Neural cell (in vitro differentiated cells): Measurements from ENCODE around the gene DEFB132. TPM values are rescaled to one million over a fixed set of nuclear protein-coding genes. Genes with fewer than 3 reads are reported as not detected.

Experiments used
- H2AFZ ChIP-seq: fragments of 200-600, 300-800 bp; sonication (generic), shearing (Covaris generic); 2 replicates; pipeline ENCODE4 v1.6.0; 2014; ENCODE audit warnings: low read depth, mild to moderate bottlenecking, antibody characterized with exemption, low read length, moderate library complexity
- H3F3A ChIP-seq: fragments of 200-600 bp; shearing (Covaris generic); 2 replicates; pipeline ENCODE4 v1.6.1; 2016; ENCODE audit warnings: mild to moderate bottlenecking, moderate library complexity, mixed read lengths, antibody characterized with exemption, low read length; ENCODE audit not compliant: insufficient read depth, poor library complexity, severe bottlenecking
- H3K27ac ChIP-seq: fragments of 200-600, 300-800 bp; sonication (generic), shearing (Covaris generic); 2 replicates; pipeline ENCODE4 v1.5.1; 2014; ENCODE audit warnings: mild to moderate bottlenecking, low read length, moderate library complexity
- H3K27me3 ChIP-seq: fragments of 300-800, 200-600 bp; sonication (generic), shearing (Covaris generic); 2 replicates; pipeline ENCODE4 v1.6.0; 2014; ENCODE audit warnings: mild to moderate bottlenecking, low read depth, low read length, moderate library complexity; ENCODE audit not compliant: insufficient read depth
- H3K36me3 ChIP-seq: fragments of 300-800, 200-600 bp; sonication (generic), shearing (Covaris generic); 2 replicates; pipeline ENCODE4 v1.5.1; 2014; ENCODE audit warnings: mild to moderate bottlenecking, antibody characterized with exemption, low read length, moderate library complexity; ENCODE audit not compliant: insufficient read depth
- H3K4me2 ChIP-seq: fragments of 300-800, 200-600 bp; sonication (generic), shearing (Covaris generic); 2 replicates; pipeline ENCODE4 v1.6.0; 2014; ENCODE audit warnings: mild to moderate bottlenecking, low read length
- H3K4me3 ChIP-seq: fragments of 300-800, 200-600 bp; sonication (generic), shearing (Covaris generic); 2 replicates; pipeline ENCODE4 v1.5.1; 2014; ENCODE audit warnings: mild to moderate bottlenecking, low read length, moderate library complexity
- H3K79me2 ChIP-seq: fragments of 200-600 bp; shearing (Covaris generic); replicated peaks from 2 replicates; pipeline ENCODE4 v1.6.0; 2014; ENCODE audit warnings: mild to moderate bottlenecking, low read length, moderate library complexity; ENCODE audit not compliant: insufficient read depth
- H3K9ac ChIP-seq: fragments of 300-800, 200-600 bp; sonication (generic), shearing (Covaris generic); 2 replicates; pipeline ENCODE4 v1.6.1; 2016; ENCODE audit warnings: mild to moderate bottlenecking, low read length, mixed read lengths
- H3K9me2 ChIP-seq: fragments of 200-600 bp; shearing (Covaris generic); 2 replicates; pipeline ENCODE4 v1.6.1; 2016; ENCODE audit warnings: mild to moderate bottlenecking, low read length, mixed read lengths; ENCODE audit not compliant: insufficient read depth
- H3K9me3 ChIP-seq: fragments of 200-600, 300-800 bp; sonication (generic), shearing (Covaris generic); 2 replicates; pipeline ENCODE4 v1.6.1; 2016; ENCODE audit warnings: mild to moderate bottlenecking, mixed run types, low read length, moderate library complexity, mixed read lengths
- H4K20me1 ChIP-seq: fragments of 200-600 bp; shearing (Covaris generic); 2 replicates; pipeline ENCODE4 v1.6.1; 2016; ENCODE audit warnings: mild to moderate bottlenecking, mixed run types; ENCODE audit not compliant: insufficient read depth
- CTCF ChIP-seq: fragments of 450-650 bp; IDR thresholded peaks from 2 replicates; pipeline ENCODE4 v1.5.1; 2014; ENCODE audit warnings: antibody characterized with exemption, mild to moderate bottlenecking, moderate library complexity; ENCODE audit not compliant: poor library complexity, severe bottlenecking
- EP300 ChIP-seq: fragments of 450-650 bp; conservative IDR thresholded peaks from 2 replicates; pipeline ENCODE4 v1.6.1; 2014; ENCODE audit warnings: antibody characterized with exemption, mild to moderate bottlenecking, moderate library complexity; ENCODE audit not compliant: poor library complexity, severe bottlenecking
- EZH2 ChIP-seq: fragments of 200-600, 300-800 bp; shearing (Covaris generic), sonication (generic); IDR thresholded peaks from 2 replicates; pipeline ENCODE4 v1.6.1; 2014; ENCODE audit warnings: antibody characterized with exemption, low read length, borderline replicate concordance, mild to moderate bottlenecking; ENCODE audit not compliant: insufficient read depth, poor library complexity, severe bottlenecking
- MXI1 ChIP-seq: fragments of 450-650 bp; conservative IDR thresholded peaks from 2 replicates; pipeline ENCODE4 v1.6.1; 2014; ENCODE audit warnings: antibody characterized with exemption, mild to moderate bottlenecking; ENCODE audit not compliant: poor library complexity, severe bottlenecking
- POLR2AphosphoS5 ChIP-seq: IDR thresholded peaks from 2 replicates; pipeline ENCODE4 v1.6.1; 2012
- RAD21 ChIP-seq: fragments of 450-650 bp; conservative IDR thresholded peaks from 2 replicates; pipeline ENCODE4 v1.6.1; 2014; ENCODE audit warnings: antibody characterized with exemption, mild to moderate bottlenecking, moderate library complexity
- REST ChIP-seq: IDR thresholded peaks from 2 replicates; pipeline ENCODE4 v1.6.1; 2012; ENCODE audit warnings: borderline replicate concordance
- SMC3 ChIP-seq: fragments of 450-650 bp; conservative IDR thresholded peaks from 2 replicates; pipeline ENCODE4 v1.6.1; 2014; ENCODE audit warnings: antibody characterized with exemption, mild to moderate bottlenecking, moderate library complexity; ENCODE audit not compliant: poor library complexity
- TAF1 ChIP-seq: IDR thresholded peaks from 2 replicates; pipeline ENCODE4 v1.6.1; 2012; ENCODE audit warnings: low read depth
- polyA plus RNA-seq: library from polyadenylated mRNA; depleted of rRNA; stranded (reverse); fragments of >200 nt; gene quantifications from 2 replicates; pipeline ENCODE4 v1.2.3, GENCODE V29; 2014

DEFB132 gene
- polyA plus RNA-seq, 1 donor from 2014 or later, result not detected

DNA sequence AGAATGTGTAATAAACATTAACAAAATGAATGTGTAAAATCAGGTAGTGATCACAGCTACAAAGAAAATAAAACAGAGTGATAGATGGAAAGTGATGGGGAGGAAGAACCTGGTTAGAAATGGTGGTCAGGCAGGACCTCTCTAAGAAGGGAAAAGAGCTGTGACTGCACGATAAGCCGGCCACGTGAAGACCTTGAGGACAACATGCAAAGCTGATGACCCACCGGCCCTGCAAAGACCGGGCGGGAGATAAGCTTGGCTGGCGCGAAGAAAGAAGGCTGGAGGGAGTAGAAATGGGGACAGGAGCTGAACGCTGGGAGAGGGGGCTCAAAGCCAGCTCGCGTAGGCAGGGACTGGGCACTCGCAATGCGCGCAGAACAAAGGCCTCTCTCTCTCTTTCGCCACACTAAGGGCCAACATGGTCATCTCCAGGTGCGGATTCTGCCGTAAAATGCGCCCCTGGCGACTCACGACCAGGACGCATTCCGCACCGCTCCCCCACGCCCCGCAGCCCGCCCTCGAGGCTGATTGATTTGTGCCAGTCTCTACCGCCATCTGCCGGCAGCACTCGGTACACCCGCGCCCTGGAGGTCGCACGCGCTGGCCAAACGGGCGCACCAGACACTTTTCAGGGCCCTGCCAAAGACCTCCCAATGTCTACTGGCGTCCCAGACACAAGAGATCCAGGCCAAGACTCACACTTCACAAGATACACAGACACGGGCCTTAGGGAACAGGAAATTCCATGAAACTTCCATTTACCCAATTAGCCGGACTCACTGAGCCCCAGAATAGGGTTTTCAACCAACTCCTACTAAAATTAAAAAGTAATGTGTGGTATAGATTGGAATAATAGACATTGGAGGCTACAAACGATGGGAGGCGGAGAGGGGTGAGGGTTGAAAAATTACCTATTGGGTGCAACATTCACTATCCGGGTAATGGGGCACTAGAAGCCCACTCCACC is 9.4 kb downstream of the DEFB132 start:
- no peak overlapping the region for H3K27ac ChIP-seq
- H3K9ac ChIP-seq, result peak overlapping the region; percentile 54
- peak overlapping the region; percentile 77 for H2AFZ ChIP-seq
- peak overlapping the region; percentile 62 for H3K4me3 ChIP-seq
- H3K9me2 ChIP-seq, result no peaks in the 10 kb centered on the region
- no peaks in the 10 kb centered on the region for H3K36me3 ChIP-seq
- TF ChIP-seq EP300 (peak; percentile 56), CTCF (peak; percentile 96), MXI1 (peak; percentile 49), REST (no peak), RAD21 (peak; percentile 92), TAF1 (no peak), EZH2 (no peak), SMC3 (peak; percentile 92), POLR2AphosphoS5 (peak; percentile 59)
- no peaks in the 10 kb centered on the region for H3K9me3 ChIP-seq
- no peaks in the 10 kb centered on the region for H3K27me3 ChIP-seq
- no peaks in the 10 kb centered on the region for H4K20me1 ChIP-seq
- no peak overlapping the region for H3K4me2 ChIP-seq
- H3F3A ChIP-seq, result no peaks in the 10 kb centered on the region
- H3K79me2 ChIP-seq, result no peaks in the 10 kb centered on the region

GRCh38 chr20:270517-270916 is 13.0 kb downstream of the DEFB132 start:
- TF ChIP-seq EP300 (no peak), RAD21 (no peak), POLR2AphosphoS5 (no peak), TAF1 (no peak), MXI1 (no peak), SMC3 (no peak), CTCF (no peak), REST (no peak), EZH2 (no peak)
- H3K27ac ChIP-seq, result no peak overlapping the region
- H3K9me2 ChIP-seq, result no peaks in the 10 kb centered on the region
- no peaks in the 10 kb centered on the region for H4K20me1 ChIP-seq
- no peaks in the 10 kb centered on the region for H3K27me3 ChIP-seq
- H3K9ac ChIP-seq, result no peak overlapping the region
- no peaks in the 10 kb centered on the region for H3K9me3 ChIP-seq
- no peak overlapping the region for H3K4me2 ChIP-seq
- no peaks in the 10 kb centered on the region for H3K36me3 ChIP-seq
- no peaks in the 10 kb centered on the region for H3F3A ChIP-seq
- no peak overlapping the region for H2AFZ ChIP-seq
- no peak overlapping the region for H3K4me3 ChIP-seq
- no peaks in the 10 kb centered on the region for H3K79me2 ChIP-seq
